AG09309 (cell line): ENCODE measurements around the gene MRC1.

ENCODE experiments used
- DNase-seq: peaks from one replicate; pipeline ENCODE4 v3.0.0-alpha.2; 2010; ENCODE audit warnings: low read depth
- H3K4me3 ChIP-seq: 2 replicates; pipeline ENCODE4 v1.5.1; 2011; ENCODE audit warnings: mild to moderate bottlenecking, low read depth, low read length, moderate library complexity; ENCODE audit not compliant: control insufficient read depth
- CTCF ChIP-seq: IDR thresholded peaks from 2 replicates; pipeline ENCODE4 v1.5.1; 2011; ENCODE audit warnings: mild to moderate bottlenecking, low read depth, low read length, inconsistent platforms; ENCODE audit not compliant: insufficient read depth, control insufficient read depth; ENCODE audit errors: missing control alignments

Gene MRC1

GRCh38 chr10:17817316-17817715 lies 8.2 kb downstream of the MRC1 start:
- TF ChIP-seq CTCF = no peak
- no peak for DNase-seq
- H3K4me3 ChIP-seq = no peak overlapping the region

GRCh38 chr10:17817790-17818189 lies 8.6 kb downstream of the MRC1 start:
- DNase-seq = no peak
- TF ChIP-seq CTCF = no peak
- no peak overlapping the region for H3K4me3 ChIP-seq

GRCh38 chr10:17819836-17820235 lies 10.7 kb downstream of the MRC1 start:
- DNase-seq = no peak
- H3K4me3 ChIP-seq = no peak overlapping the region
- no peak for TF ChIP-seq CTCF

GRCh38 chr10:17820943-17821342 lies 11.8 kb downstream of the MRC1 start:
- DNase-seq = no peak
- no peak overlapping the region for H3K4me3 ChIP-seq
- no peak for TF ChIP-seq CTCF

GRCh38 chr10:17821893-17822292 lies 12.7 kb downstream of the MRC1 start:
- H3K4me3 ChIP-seq = no peak overlapping the region
- no peak for TF ChIP-seq CTCF
- DNase-seq = no peak

- no peak overlapping the region for H3K4me3 ChIP-seq
- TF ChIP-seq CTCF = no peak
Observed at GRCh38 chr10:17831341-17831740, 22.2 kb downstream of the MRC1 start.

GRCh38 chr10:17831896-17832295 lies 22.7 kb downstream of the MRC1 start:
- TF ChIP-seq CTCF = no peak
- DNase-seq = no peak
- no peak overlapping the region for H3K4me3 ChIP-seq

More at GRCh38 chr10:17831341-17831740, 22.2 kb downstream of the MRC1 start:
- DNase-seq = no peak
